Chondrocyte (in vitro differentiated cells): ENCODE measurements around the gene RETN. TPM values are rescaled to one million over a fixed set of nuclear protein-coding genes. Genes with fewer than 3 reads are reported as not detected.

Experiments
- DNase-seq: peaks from one replicate; pipeline ENCODE4 v3.0.0; 2021; ENCODE audit warnings: mixed read lengths, low spot score
- H3K27ac Mint-ChIP-seq: one replicate; pipeline ENCODE4 v1.8.0; 2021; ENCODE audit warnings: mild to moderate bottlenecking, moderate library complexity, mixed read lengths; ENCODE audit not compliant: unreplicated experiment
- H3K27me3 Mint-ChIP-seq: 2 replicates; pipeline ENCODE4 v1.8.0; 2021; ENCODE audit warnings: low read depth, mixed read lengths
- H3K36me3 Mint-ChIP-seq: 2 replicates; pipeline ENCODE4 v1.8.0; 2021; ENCODE audit warnings: low read depth, mixed read lengths
- H3K4me1 Mint-ChIP-seq: 2 replicates; pipeline ENCODE4 v1.8.0; 2021; ENCODE audit warnings: low read depth, mild to moderate bottlenecking, mixed read lengths
- H3K4me3 Mint-ChIP-seq: one replicate; pipeline ENCODE4 v1.8.0; 2021; ENCODE audit warnings: mild to moderate bottlenecking, moderate library complexity, mixed read lengths; ENCODE audit not compliant: unreplicated experiment
- H3K9me3 Mint-ChIP-seq: 2 replicates; pipeline ENCODE4 v1.8.0; 2021; ENCODE audit warnings: low read depth, mixed read lengths
- total RNA-seq: library from RNA; stranded (reverse); gene quantifications from 3 replicates; pipeline ENCODE4 v1.2.1, GENCODE V29; 2021
- TF ChIP-seq, protein P1 (sequence below): fragments of 200-600 bp; sonication (generic); IDR thresholded peaks from 2 replicates; pipeline ENCODE4 v1.5.0; 2021; ENCODE audit warnings: antibody characterized with exemption, mild to moderate bottlenecking, moderate library complexity

The RETN gene
- total RNA-seq, 1 donor from 2014 or later: not detected

DNA sequence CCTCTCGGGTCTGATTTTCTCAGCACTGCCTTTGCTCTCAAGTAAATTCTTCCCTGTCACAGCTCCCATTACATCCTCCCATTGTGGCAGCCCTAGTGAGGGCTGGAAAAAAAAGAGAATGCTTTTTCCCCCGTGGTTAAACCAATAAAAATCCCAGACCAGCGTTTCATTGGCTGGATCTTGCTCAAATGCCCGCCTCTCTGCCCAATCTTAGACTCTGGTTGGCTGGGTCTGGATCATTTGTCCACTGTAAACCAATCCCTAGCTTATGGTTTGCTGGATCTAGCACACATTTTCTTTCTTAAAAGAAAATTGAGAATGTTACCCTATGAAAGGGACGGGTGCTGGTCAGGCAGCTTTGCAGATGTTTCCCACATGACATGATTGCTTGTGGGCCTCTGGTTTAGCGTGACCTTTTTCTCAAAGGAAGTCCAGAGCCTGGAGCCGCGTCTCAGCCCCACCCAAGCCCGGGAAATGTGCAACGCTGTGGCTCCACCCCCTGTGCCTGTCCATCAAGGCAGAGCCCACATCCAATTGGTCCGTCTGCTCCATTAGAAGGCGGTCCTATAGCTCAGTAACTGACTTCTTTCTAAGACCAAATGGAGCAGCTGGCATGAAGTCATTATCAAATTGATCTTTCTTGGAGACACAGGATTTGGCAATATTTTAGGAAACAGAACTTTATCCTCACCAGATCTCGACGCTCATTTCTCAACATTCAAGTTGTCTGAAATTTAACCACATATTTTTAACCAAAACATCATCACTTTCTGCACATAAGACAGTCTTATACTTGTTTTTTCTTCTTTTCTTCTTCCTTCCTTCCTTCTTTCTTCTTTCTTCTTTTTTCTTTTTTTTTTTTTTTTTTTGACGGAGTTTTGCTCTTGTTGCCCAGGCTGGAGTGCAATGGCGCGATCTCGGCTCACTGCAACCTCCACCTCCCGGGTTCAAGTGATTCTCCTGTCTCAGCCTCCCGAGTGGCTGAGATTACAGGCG is 5.5 kb downstream of the RETN start:
- H3K27me3 Mint-ChIP-seq: peaks cover 47% of the 10 kb centered on the region
- no peak for DNase-seq

DNA sequence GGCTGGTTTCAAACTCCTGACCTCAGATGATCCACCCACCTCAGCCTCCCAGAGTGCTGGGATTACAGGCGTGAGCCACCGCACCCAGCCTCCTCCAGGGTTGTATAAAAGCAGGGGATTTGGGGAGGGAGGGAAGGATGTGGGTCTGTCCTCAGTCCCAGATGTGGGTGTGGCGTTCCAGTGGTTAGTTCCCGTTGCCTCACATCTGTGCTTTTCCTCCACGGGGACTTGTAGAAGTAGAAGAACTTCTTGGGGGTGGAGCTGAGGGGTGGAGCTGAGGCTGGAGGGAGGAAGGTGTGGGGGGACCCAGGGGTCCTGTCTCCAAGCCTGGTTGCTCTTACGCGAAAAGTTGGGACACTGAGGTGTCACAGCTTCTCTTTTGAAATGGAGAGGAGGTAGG is 7.5 kb downstream of the RETN start:
- Mint-ChIP-seq H3K36me3 (no peaks in the 10 kb centered on the region), H3K9me3 (peaks cover 4% of the 10 kb centered on the region), H3K4me3 (no peak overlapping the region), H3K27ac (no peak overlapping the region), H3K27me3 (peaks cover 36% of the 10 kb centered on the region), H3K4me1 (peaks cover 5% of the 10 kb centered on the region)
- TF ChIP-seq, protein P1, sequence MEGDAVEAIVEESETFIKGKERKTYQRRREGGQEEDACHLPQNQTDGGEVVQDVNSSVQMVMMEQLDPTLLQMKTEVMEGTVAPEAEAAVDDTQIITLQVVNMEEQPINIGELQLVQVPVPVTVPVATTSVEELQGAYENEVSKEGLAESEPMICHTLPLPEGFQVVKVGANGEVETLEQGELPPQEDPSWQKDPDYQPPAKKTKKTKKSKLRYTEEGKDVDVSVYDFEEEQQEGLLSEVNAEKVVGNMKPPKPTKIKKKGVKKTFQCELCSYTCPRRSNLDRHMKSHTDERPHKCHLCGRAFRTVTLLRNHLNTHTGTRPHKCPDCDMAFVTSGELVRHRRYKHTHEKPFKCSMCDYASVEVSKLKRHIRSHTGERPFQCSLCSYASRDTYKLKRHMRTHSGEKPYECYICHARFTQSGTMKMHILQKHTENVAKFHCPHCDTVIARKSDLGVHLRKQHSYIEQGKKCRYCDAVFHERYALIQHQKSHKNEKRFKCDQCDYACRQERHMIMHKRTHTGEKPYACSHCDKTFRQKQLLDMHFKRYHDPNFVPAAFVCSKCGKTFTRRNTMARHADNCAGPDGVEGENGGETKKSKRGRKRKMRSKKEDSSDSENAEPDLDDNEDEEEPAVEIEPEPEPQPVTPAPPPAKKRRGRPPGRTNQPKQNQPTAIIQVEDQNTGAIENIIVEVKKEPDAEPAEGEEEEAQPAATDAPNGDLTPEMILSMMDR: no peak
- DNase-seq: no peak

More for the DNA sequence above, 5.5 kb downstream of the RETN start:
- Mint-ChIP-seq H3K4me3 (no peak overlapping the region), H3K36me3 (no peaks in the 10 kb centered on the region), H3K9me3 (peaks cover 4% of the 10 kb centered on the region), H3K4me1 (peaks cover 5% of the 10 kb centered on the region), H3K27ac (no peak overlapping the region)
- TF ChIP-seq, protein P1: no peak

DNA sequence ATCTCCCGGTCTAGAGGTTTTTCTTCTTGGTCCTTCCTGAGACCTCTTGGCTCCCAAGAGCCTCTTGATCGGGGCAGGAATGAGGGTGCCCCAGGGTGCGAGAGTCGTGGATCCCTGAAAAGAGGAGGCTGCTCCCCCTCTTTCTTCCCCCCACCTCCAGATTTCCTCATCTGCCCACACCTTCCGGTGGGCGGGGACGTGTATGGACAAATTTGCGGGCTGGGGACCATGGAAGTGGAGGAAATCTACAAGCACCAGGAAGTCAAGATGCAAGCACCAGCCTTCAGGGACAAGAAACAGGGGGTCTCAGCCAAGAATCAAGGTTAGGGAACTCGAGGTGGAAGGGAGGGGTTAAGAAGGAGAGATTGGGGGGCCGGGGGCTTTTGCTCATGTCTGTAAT is 8.0 kb downstream of the RETN start, which contains the start of gene MCEMP1:
Gene MCEMP1 (plus strand): TSS at position 237 of the 400 bp plus-strand sequence. CDS start 31 bp downstream, at position 268.
- Mint-ChIP-seq H3K4me1 (peaks cover 9% of the 10 kb centered on the region), H3K36me3 (no peaks in the 10 kb centered on the region), H3K4me3 (no peak within 1 kb of the TSS), H3K27me3 (peaks cover 34% of the 10 kb centered on the region), H3K9me3 (peaks cover 4% of the 10 kb centered on the region), H3K27ac (peak within 1 kb of the TSS; percentile 13)
- TF ChIP-seq, protein P1: no peak
- DNase-seq: no peak

DNA sequence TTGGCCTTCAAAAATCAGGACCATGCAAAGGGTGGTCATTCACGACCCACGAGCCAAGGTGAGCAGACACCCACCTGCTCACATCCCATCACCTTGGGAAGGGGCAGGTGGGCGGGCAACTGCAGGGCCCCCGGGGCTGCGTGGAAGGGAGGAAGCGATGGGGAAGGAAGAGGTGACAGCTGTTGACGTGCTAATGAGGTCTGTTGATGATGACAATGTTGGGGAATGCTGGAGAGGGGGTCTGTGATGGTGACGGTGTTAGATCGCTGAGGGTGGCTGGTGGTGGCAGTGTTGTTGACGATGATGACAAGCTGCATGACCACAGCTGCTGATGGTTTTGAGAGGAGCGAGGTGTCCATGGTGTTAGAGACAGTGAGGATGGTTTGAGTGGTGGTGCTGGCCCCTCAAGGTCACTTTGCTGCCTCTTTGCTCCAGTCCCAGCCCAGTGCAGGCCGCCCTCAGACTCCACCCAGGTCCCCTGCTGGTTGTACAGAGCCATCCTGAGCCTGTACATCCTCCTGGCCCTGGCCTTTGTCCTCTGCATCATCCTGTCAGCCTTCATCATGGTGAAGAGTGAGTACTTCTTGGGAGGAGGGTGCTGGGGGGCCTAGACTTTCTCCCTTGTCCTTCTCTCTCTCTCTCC is 8.9 kb downstream of the RETN start:
- peaks cover 11% of the 10 kb centered on the region for H3K4me1 Mint-ChIP-seq
- peaks cover 4% of the 10 kb centered on the region for H3K9me3 Mint-ChIP-seq
- no peak for DNase-seq
- H3K27me3 Mint-ChIP-seq: peaks cover 32% of the 10 kb centered on the region
- peak overlapping the region; percentile 13 for H3K27ac Mint-ChIP-seq
- no peak overlapping the region for H3K4me3 Mint-ChIP-seq
- TF ChIP-seq, protein P1: no peak
- H3K36me3 Mint-ChIP-seq: peaks cover 3% of the 10 kb centered on the region
